ENCODE measurements around the gene GJA4. TPM values are rescaled to one million over a fixed set of nuclear protein-coding genes. Genes with fewer than 3 reads are reported as not detected.

GJA4 gene
- total and polyA plus RNA-seq, 4 donors, result 6.4 to 28.9 (median 19.3) TPM

DNA sequence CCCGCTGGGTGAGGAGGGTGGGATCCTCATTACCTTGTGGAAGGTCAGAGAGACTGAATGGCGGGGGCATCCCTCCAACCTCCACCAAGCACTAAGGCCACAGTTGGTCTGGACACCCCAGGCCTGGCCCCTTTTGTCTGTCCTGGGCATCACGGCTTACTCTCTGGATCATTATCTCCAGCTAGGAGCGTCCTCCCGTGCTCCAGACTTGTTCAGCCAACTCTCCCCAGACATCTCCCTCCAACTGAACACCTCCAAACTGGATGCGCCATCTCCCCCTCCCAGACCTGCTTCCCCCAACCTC is 45.2 kb upstream of the GJA4 start:
- Histone ChIP-seq H3K27me3 (ENCODE audit: control insufficient read depth in 3 of 3, insufficient read depth in 3 of 3, low read length in 2 of 3) (peaks cover 0 to 13% (median 0%) of the 10 kb centered on the region in 3 donors), H3K9me3 (ENCODE audit: control insufficient read depth in 4 of 4, insufficient read depth in 3 of 4, low read length in 3 of 4) (no peaks in the 10 kb centered on the region), H3K4me3 (no peak overlapping the region), H3K4me1 (ENCODE audit: control insufficient read depth in 5 of 5, insufficient read depth in 5 of 5, low read length in 5 of 5) (no peaks in the 10 kb centered on the region), H3K36me3 (ENCODE audit: control insufficient read depth in 4 of 4, insufficient read depth in 4 of 4, low read length in 4 of 4) (no peaks in the 10 kb centered on the region), H3K27ac (ENCODE audit: low read depth in 1 of 2, low read length in 1 of 2) (no peak overlapping the region), H3K9ac (ENCODE audit: insufficient read depth in 1 of 2, low read length in 2 of 2) (no peak overlapping the region)
- ATAC-seq (ENCODE audit: insufficient read depth, low FRiP score) (no peak), DNase-seq (no peak)
- 77 to 83% methylated on average over 6 of the region's 6 CpGs for WGBS, 2 donors
- TF ChIP-seq, protein P1, sequence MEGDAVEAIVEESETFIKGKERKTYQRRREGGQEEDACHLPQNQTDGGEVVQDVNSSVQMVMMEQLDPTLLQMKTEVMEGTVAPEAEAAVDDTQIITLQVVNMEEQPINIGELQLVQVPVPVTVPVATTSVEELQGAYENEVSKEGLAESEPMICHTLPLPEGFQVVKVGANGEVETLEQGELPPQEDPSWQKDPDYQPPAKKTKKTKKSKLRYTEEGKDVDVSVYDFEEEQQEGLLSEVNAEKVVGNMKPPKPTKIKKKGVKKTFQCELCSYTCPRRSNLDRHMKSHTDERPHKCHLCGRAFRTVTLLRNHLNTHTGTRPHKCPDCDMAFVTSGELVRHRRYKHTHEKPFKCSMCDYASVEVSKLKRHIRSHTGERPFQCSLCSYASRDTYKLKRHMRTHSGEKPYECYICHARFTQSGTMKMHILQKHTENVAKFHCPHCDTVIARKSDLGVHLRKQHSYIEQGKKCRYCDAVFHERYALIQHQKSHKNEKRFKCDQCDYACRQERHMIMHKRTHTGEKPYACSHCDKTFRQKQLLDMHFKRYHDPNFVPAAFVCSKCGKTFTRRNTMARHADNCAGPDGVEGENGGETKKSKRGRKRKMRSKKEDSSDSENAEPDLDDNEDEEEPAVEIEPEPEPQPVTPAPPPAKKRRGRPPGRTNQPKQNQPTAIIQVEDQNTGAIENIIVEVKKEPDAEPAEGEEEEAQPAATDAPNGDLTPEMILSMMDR (IDR thresholded peaks at IDR 0.05; ENCODE audit: control extremely low read depth, extremely low read depth), result no peak

DNA sequence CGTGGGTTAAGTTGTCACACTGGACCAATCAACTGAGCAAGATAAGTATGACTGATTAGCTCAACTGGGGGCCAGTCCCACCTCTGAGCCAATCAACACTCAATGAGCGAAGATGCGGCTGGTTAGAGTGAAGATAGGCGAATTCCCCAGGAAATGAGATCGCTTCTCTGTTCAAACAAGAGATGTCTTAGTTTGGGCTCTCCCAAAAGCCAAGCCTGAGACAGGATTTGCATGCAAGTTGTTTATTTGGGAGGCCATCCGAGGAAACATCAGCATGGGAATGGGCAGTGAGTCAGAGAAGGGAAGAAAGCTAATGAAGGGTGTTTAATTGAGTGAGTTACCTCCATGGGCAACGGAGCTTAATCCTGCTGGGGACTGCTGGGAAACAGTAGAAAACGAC is 42.8 kb upstream of the GJA4 start:
- Histone ChIP-seq H3K4me1 (ENCODE audit: control insufficient read depth in 5 of 5, insufficient read depth in 5 of 5, low read length in 5 of 5) (no peaks in the 10 kb centered on the region), H3K4me3 (no peak overlapping the region), H3K9ac (ENCODE audit: insufficient read depth in 1 of 2, low read length in 2 of 2) (no peak overlapping the region), H3K9me3 (ENCODE audit: control insufficient read depth in 4 of 4, insufficient read depth in 3 of 4, low read length in 3 of 4) (no peaks in the 10 kb centered on the region), H3K27ac (ENCODE audit: low read depth in 1 of 2, low read length in 1 of 2) (no peak overlapping the region), H3K27me3 (ENCODE audit: control insufficient read depth in 3 of 3, insufficient read depth in 3 of 3, low read length in 2 of 3) (peaks cover 0 to 13% (median 0%) of the 10 kb centered on the region in 3 donors), H3K36me3 (ENCODE audit: control insufficient read depth in 4 of 4, insufficient read depth in 4 of 4, low read length in 4 of 4) (no peaks in the 10 kb centered on the region)
- DNase-seq (no peak), ATAC-seq (ENCODE audit: insufficient read depth, low FRiP score) (no peak)
- 43 to 61% methylated on average over 8 of the region's 8 CpGs for WGBS, 2 donors
- TF ChIP-seq, protein P1 (IDR thresholded peaks at IDR 0.05; ENCODE audit: control extremely low read depth, extremely low read depth), result no peak

DNA sequence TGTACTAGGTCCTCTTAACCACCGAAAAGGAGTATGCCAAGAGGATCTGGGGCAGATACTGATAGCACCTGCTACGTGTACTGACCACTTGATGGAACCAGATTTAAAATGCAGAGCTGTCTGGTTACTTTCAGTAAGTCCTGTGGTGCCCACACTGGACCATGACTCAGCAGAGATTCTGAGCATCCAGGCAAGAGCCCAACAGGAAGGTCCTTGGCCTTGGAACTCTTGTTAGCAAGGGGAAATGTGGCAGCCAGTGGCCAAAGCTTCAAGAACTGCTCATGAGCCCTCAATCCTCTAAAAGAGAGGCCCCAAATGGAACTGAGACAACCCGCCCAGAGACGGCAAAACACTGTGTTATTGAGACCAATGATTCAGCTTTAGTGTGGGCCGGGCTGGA is 42.2 kb upstream of the GJA4 start:
- Histone ChIP-seq H3K9ac (ENCODE audit: insufficient read depth in 1 of 2, low read length in 2 of 2) (no peak overlapping the region), H3K36me3 (ENCODE audit: control insufficient read depth in 4 of 4, insufficient read depth in 4 of 4, low read length in 4 of 4) (no peaks in the 10 kb centered on the region), H3K27ac (ENCODE audit: low read depth in 1 of 2, low read length in 1 of 2) (no peak overlapping the region), H3K4me1 (ENCODE audit: control insufficient read depth in 5 of 5, insufficient read depth in 5 of 5, low read length in 5 of 5) (no peaks in the 10 kb centered on the region), H3K4me3 (no peak overlapping the region), H3K27me3 (ENCODE audit: control insufficient read depth in 3 of 3, insufficient read depth in 3 of 3, low read length in 2 of 3) (peaks cover 0 to 13% (median 0%) of the 10 kb centered on the region in 3 donors), H3K9me3 (ENCODE audit: control insufficient read depth in 4 of 4, insufficient read depth in 3 of 4, low read length in 3 of 4) (no peaks in the 10 kb centered on the region)
- no peak for ATAC-seq (ENCODE audit: insufficient read depth, low FRiP score)
- TF ChIP-seq, protein P1 (IDR thresholded peaks at IDR 0.05; ENCODE audit: control extremely low read depth, extremely low read depth), result no peak
- no peak for DNase-seq
- 86 to 96% methylated on average over 5 of the region's 5 CpGs for WGBS, 2 donors

DNA sequence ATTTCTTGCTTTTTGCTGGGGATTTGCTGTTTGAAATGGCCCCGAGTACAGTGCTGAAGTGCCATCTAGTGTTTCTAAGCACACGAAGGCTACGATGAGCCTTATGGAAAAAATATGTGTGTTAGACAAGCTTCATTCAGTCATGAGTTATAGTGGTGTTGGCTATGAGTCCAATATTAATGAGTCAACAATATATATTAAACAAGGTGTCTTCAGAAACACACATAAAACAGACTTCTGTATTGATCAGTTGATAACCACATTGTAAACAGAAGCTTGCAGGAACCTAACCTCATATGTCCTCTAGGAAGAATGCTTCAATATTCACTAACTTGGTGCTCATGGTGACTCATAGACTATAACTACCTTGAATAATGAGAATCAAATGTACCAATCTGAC is 39.6 kb upstream of the GJA4 start:
- H3K36me3 ChIP-seq (ENCODE audit: control insufficient read depth in 4 of 4, insufficient read depth in 4 of 4, low read length in 4 of 4), result no peaks in the 10 kb centered on the region
- ATAC-seq (ENCODE audit: insufficient read depth, low FRiP score) (no peak), DNase-seq (no peak)
- H3K4me3 ChIP-seq, result no peak overlapping the region
- 72 to 85% methylated on average over 3 of the region's 3 CpGs for WGBS, 2 donors
- TF ChIP-seq, protein P1 (IDR thresholded peaks at IDR 0.05; ENCODE audit: control extremely low read depth, extremely low read depth), result no peak
- no peak overlapping the region for H3K9ac ChIP-seq (ENCODE audit: insufficient read depth in 1 of 2, low read length in 2 of 2)
- no peaks in the 10 kb centered on the region for H3K4me1 ChIP-seq (ENCODE audit: control insufficient read depth in 5 of 5, insufficient read depth in 5 of 5, low read length in 5 of 5)
- no peaks in the 10 kb centered on the region for H3K9me3 ChIP-seq (ENCODE audit: control insufficient read depth in 4 of 4, insufficient read depth in 3 of 4, low read length in 3 of 4)
- H3K27me3 ChIP-seq (ENCODE audit: control insufficient read depth in 3 of 3, insufficient read depth in 3 of 3, low read length in 2 of 3), result peaks cover 0 to 8% (median 0%) of the 10 kb centered on the region in 3 donors
- no peak overlapping the region for H3K27ac ChIP-seq (ENCODE audit: low read depth in 1 of 2, low read length in 1 of 2)
